Ovary (tissue), 9 donors: ENCODE measurements around the gene FLNC. TPM values are rescaled to one million over a fixed set of nuclear protein-coding genes. Genes with fewer than 3 reads are reported as not detected.

Experiments used
- DNase-seq, 5 donors: peaks; one replicate each; pipeline ENCODE4 v3.0.0-alpha.2; 2019 to 2020
- H3K27ac ChIP-seq, 2 donors: fragments of 200-600 bp; one replicate each; pipeline versions ENCODE4 v1.5.1 to v1.8.0; 2019 to 2022
- H3K27me3 ChIP-seq: fragments of 200-600 bp; one replicate; pipeline ENCODE4 v1.8.0; 2022
- H3K36me3 ChIP-seq: fragments of 200-600 bp; sonication (generic); one replicate; pipeline ENCODE4 v1.5.1; 2019
- H3K4me1 ChIP-seq: one replicate; pipeline ENCODE4 v1.8.1; 2013; ENCODE audit warnings: mild to moderate bottlenecking, moderate library complexity; ENCODE audit not compliant: insufficient read depth
- H3K4me3 ChIP-seq: fragments of 200-600 bp; sonication (generic); one replicate; pipeline ENCODE4 v1.5.1; 2017
- H3K9me3 ChIP-seq, 2 donors: fragments of 200-600 bp in 1 of 2; sonication (generic) in 1 of 2; one replicate each; pipeline versions ENCODE4 v1.5.1 to v1.8.1; 2013 to 2019; ENCODE audit warnings: mild to moderate bottlenecking in 1 of 2, moderate library complexity in 1 of 2
- EP300 ChIP-seq: sonication (generic); formaldehyde crosslinking; IDR thresholded peaks from one replicate; pipeline ENCODE4 v1.6.1; 2017; ENCODE audit warnings: antibody characterized with exemption
- POLR2A ChIP-seq: fragments of 450-650 bp; IDR thresholded peaks from one replicate; pipeline ENCODE4 v1.6.1; 2017; ENCODE audit warnings: antibody characterized with exemption, mild to moderate bottlenecking, moderate library complexity
- WGBS, 3 donors: extraction: QIAGEN DNeasy Blood & Tissue Kit in 1 of 3; methylation state at CpG; one replicate each; pipeline versions ENCODE4 v1.1.5 to v1.1.7; 2013 to 2017; 5-methylcytosine and 5-hydroxymethylcytosine counted together
- intact Hi-C, 4 donors: fragments of 100-400 bp; cut with DNase I; formaldehyde crosslinking; loops; one replicate each; pipeline versions ENCODE4 v1.11.0 to v1.15.1; 2022 to 2023
- polyA plus RNA-seq, 2 donors: library from polyadenylated mRNA; stranded (reverse); fragments of 200-250 nt in 1 of 2; fragments of 350-450 nt in 1 of 2; fragmentation: Illumina TruSeq in 1 of 2; extraction: RNeasy Lipid Tissue Mini Kit (QIAGEN cat#74804) in 1 of 2; gene quantifications; one replicate each; pipeline ENCODE4 v1.2.3, GENCODE V29; 2013 to 2014
- total RNA-seq, 7 donors: library from RNA; depleted of rRNA in 2 of 7; stranded (reverse); fragments of >200 nt in 2 of 7; fragmentation: NEBNext Ultra II Directional in 3 of 7; extraction: Animal tissue kit (Norgen Biotek cat#: 25700) in 3 of 7; gene quantifications; one replicate each; pipeline versions ENCODE4 v1.1.0 to v1.2.4, GENCODE V29; 2016 to 2023
- TF ChIP-seq, protein P1 (sequence below), 3 donors: fragments of 450-650 bp in 2 of 3; fragments of 200-600 bp in 1 of 3; IDR thresholded peaks; one replicate each; pipeline versions ENCODE4 v1.5.1 to v1.8.0; 2016 to 2022; ENCODE audit warnings: antibody characterized with exemption in 3 of 3, mild to moderate bottlenecking in 1 of 3
- donor health status: DM: no; HTN: no; CAD: no; lungs with moderate emphysema.
- donor health status: DM: no; HTN: no; CAD: no.
- donor health status: Bipolar disorder and iron deficiency.
- donor health status: DM: yes; HTN: yes; CAD: no.
- donor health status: DM: no; HTN: no; CAD: no.
- donor health status: DM: yes; HTN: yes; CAD: no.

Gene FLNC
- total and polyA plus RNA-seq, 9 donors = 6.5 to 51.2 (median 16.4) TPM

DNA sequence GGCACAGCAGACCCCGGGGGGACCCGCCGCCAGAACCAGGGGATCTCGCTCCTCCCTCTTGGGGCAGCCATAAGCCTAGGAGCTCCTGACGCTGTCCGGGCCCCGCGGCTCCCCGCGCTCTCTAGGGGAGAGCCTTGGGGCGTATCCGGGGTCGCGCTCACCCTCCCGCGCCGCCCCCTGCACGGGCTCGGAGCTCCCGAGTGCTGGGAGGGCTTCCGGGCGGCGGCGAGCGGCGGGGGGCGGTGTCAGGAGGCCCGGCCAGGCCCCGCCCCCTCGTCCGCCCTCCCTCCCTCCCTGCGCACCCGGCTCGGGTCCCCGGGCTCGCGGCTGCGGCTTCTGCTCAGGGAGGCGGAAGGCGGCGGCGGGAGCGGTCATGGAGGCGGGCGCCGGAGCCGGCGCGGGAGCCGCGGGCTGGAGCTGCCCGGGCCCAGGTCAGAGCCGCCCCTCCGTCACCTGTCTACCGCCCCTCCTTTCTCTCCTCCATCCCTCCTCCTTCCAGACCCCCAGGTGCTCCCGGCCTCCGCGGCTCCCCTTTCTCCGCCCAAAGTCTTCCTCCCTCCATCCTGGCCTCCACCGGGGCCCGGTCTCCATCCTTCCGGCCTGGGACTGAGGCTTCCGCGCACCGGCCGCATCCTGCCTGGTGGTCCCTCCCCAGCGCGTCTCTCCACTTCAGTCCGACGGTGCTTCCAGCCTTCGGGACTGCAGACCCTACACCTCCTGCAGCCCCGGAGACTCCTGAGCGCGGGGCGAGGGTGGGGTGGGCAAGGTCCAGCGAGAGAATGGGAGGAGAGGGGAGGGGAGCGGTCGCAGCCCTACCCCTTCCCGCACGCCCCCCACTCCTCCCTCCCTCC, 38.9 kb upstream of the FLNC start, which contains the start of gene CCDC136:
CCDC136 (plus strand) TSS at position 848 of the 851 bp plus-strand sequence. CDS start 444 bp downstream, outside the sequence.
- WGBS, 3 donors = 0 to 1% (median 1%) methylated on average over 58 to 79 of the region's 80 CpGs
- H3K4me1 ChIP-seq = peaks cover 4% of the 10 kb centered on the region
- peak within 1 kb of the TSS; percentile 70 for H3K4me3 ChIP-seq
- intact Hi-C loops = loop anchor here in 1 of 4 donors (2.0 kb wide), 1 partner anchor 39 kb away; the partner anchor contains the start of gene FLNC
- no peaks in the 10 kb centered on the region for H3K27me3 ChIP-seq
- H3K27ac ChIP-seq = peak within 1 kb of the TSS; percentile 23 to 39
- H3K9me3 ChIP-seq = no peaks in the 10 kb centered on the region
- TF ChIP-seq, protein P1, sequence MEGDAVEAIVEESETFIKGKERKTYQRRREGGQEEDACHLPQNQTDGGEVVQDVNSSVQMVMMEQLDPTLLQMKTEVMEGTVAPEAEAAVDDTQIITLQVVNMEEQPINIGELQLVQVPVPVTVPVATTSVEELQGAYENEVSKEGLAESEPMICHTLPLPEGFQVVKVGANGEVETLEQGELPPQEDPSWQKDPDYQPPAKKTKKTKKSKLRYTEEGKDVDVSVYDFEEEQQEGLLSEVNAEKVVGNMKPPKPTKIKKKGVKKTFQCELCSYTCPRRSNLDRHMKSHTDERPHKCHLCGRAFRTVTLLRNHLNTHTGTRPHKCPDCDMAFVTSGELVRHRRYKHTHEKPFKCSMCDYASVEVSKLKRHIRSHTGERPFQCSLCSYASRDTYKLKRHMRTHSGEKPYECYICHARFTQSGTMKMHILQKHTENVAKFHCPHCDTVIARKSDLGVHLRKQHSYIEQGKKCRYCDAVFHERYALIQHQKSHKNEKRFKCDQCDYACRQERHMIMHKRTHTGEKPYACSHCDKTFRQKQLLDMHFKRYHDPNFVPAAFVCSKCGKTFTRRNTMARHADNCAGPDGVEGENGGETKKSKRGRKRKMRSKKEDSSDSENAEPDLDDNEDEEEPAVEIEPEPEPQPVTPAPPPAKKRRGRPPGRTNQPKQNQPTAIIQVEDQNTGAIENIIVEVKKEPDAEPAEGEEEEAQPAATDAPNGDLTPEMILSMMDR (IDR thresholded peaks at IDR 0.05) = no peak
- no peak for TF ChIP-seq POLR2A
- TF ChIP-seq EP300 = no peak
- peak; percentile 64 to 74 (median 69) for DNase-seq
- H3K36me3 ChIP-seq = no peaks in the 10 kb centered on the region

DNA sequence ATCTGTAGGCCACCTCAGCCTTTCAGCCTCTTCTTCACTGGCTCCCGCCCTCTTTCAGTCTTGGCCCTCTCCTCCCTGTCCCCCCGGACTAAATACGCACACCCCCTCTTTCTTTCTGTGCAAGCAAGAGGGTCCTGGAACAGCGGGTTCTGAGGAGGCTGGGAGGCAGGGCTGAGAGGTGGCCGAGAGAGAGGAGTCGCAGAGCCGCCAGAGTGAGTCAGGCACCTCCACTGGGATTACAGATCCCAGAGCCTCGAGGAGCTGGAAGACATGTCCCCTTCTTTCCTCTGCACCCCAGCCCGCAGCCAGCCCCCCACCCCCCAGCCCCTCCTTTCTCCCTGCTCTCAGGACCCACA, 38.3 kb upstream of the FLNC start:
- H3K4me3 ChIP-seq = peak overlapping the region; percentile 70
- WGBS, 3 donors = 1 to 7% (median 3%) methylated on average over 9 of the region's 9 CpGs
- H3K27ac ChIP-seq = no peak overlapping the region
- DNase-seq = no peak
- TF ChIP-seq, protein P1 (IDR thresholded peaks at IDR 0.05) = no peak
- TF ChIP-seq POLR2A (no peak), EP300 (no peak)
- intact Hi-C loops = loop anchor here in 1 of 4 donors (2.0 kb wide), 1 partner anchor 39 kb away; the partner anchor contains the start of gene FLNC
- peaks cover 4% of the 10 kb centered on the region for H3K4me1 ChIP-seq
- H3K9me3 ChIP-seq = no peaks in the 10 kb centered on the region
- no peaks in the 10 kb centered on the region for H3K36me3 ChIP-seq
- no peaks in the 10 kb centered on the region for H3K27me3 ChIP-seq

DNA sequence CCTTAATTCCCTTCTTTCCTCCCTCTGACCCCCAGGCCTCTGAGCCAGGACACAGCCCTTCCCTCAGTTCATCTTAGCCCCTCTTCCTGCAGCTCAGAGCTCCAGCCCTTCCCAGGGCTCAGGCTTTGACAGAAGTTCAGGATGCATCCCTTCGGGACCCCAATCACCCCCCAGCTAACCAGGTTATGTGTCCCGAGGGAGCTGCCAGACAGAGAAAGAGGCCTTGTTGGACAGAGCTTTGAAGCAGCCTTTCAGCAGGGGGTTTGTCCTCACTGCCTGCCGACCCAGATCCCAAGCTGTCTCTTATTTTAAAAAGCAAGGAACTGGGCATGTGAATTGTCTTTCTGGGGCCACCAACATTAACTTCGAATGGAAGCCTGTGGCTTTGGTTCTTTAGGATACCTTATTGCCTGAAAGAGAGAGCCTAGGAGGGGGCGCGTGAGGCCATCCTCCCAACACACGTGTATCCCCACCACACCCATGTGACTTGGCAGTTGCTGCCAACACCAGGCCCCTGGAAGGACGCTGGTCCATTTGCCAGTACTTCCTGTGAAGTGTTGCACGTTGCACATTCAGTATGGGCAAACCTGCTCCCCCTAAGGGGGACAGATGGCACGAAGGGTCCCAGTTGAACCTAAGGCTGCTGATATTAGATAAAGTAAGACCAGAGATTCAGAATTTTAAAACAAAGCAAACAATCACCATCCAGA, 37.6 kb upstream of the FLNC start:
- Histone ChIP-seq H3K4me1 (peaks cover 4% of the 10 kb centered on the region), H3K27ac (no peak overlapping the region), H3K27me3 (no peaks in the 10 kb centered on the region), H3K36me3 (no peaks in the 10 kb centered on the region), H3K4me3 (no peak overlapping the region), H3K9me3 (no peaks in the 10 kb centered on the region)
- WGBS, 3 donors = 60 to 67% (median 62%) methylated on average over 10 of the region's 10 CpGs
- DNase-seq = no peak
- intact Hi-C loops = no loop called here
- TF ChIP-seq POLR2A = no peak

DNA sequence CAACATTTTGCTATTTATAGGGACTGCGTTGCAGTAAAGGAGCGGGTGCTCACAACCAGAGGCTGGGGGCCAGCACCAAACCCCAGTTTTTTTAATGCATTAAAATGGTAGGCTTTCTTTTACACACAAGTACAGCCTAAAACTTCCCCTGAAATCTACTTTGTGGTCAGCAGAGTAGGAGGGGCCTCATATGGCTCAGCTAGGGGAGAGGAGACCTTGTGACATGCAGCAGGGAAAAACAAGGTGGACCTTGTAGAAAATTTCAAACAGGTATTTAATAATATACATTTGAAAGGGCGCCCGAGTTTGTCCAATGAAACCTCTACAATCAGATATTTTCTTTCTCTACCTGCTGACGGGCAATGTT, 37.0 kb upstream of the FLNC start:
- no peak for DNase-seq
- Histone ChIP-seq H3K9me3 (no peaks in the 10 kb centered on the region), H3K27ac (no peak overlapping the region), H3K27me3 (no peaks in the 10 kb centered on the region), H3K36me3 (no peaks in the 10 kb centered on the region), H3K4me3 (no peak overlapping the region), H3K4me1 (peaks cover 4% of the 10 kb centered on the region)
- TF ChIP-seq, protein P1 (IDR thresholded peaks at IDR 0.05) = no peak
- no peak for TF ChIP-seq EP300
- TF ChIP-seq POLR2A = no peak
- intact Hi-C loops = no loop called here
- 94 to 97% (median 96%) methylated on average over 5 of the region's 5 CpGs for WGBS, 3 donors
